NCI-H2107 treated with DMSO at 0.1 percent for 48 hours (cell line): Measurements from ENCODE around the gene DUOXA2.
"Not testable (repeated sequence)": the region's sequence is repeated elsewhere in the genome, so short reads cannot be mapped to it uniquely, and the experiment has no call there.

Source experiments
- DNase-seq: peaks from one replicate; lab custom pipeline; 2025; ENCODE audit not compliant: unreplicated experiment; lab: John Stamatoyannopoulos, UW

The DUOXA2 gene

GRCh38 chr15:45134682-45135604 is 20.8 kb downstream of the DUOXA2 start:
- DNase-seq = no peak

GRCh38 chr15:45135705-45136377 is 21.7 kb downstream of the DUOXA2 start:
- not testable (repeated sequence) for DNase-seq

- no peak for DNase-seq
These were observed 22.2 kb downstream of the DUOXA2 start for GRCh38 chr15:45136378-45136764.

GRCh38 chr15:45137703-45138102 is 23.6 kb downstream of the DUOXA2 start:
- no peak for DNase-seq

- DNase-seq = no peak
These were observed 25.0 kb downstream of the DUOXA2 start for GRCh38 chr15:45138814-45139765.

- DNase-seq = no peak
These were observed 25.6 kb downstream of the DUOXA2 start for GRCh38 chr15:45139770-45140169.

- DNase-seq = no peak
These were observed 26.6 kb downstream of the DUOXA2 start for GRCh38 chr15:45140557-45141250.

GRCh38 chr15:45141386-45141785 is 27.3 kb downstream of the DUOXA2 start:
- no peak for DNase-seq

GRCh38 chr15:45143056-45143455 is 28.9 kb downstream of the DUOXA2 start:
- no peak for DNase-seq

- DNase-seq = no peak
These were observed 29.8 kb downstream of the DUOXA2 start for GRCh38 chr15:45143946-45144345.

- DNase-seq = no peak
These were observed 30.6 kb downstream of the DUOXA2 start for GRCh38 chr15:45144775-45145174.

- no peak for DNase-seq
These were observed 32.3 kb downstream of the DUOXA2 start for GRCh38 chr15:45146405-45146804.

- DNase-seq = no peak
These were observed 33.5 kb downstream of the DUOXA2 start for GRCh38 chr15:45147606-45148005.

GRCh38 chr15:45148076-45149059 is 34.2 kb downstream of the DUOXA2 start:
- DNase-seq = no peak

GRCh38 chr15:45149060-45149459 is 34.9 kb downstream of the DUOXA2 start:
- no peak for DNase-seq

GRCh38 chr15:45150481-45150880 is 36.4 kb downstream of the DUOXA2 start:
- DNase-seq = no peak

GRCh38 chr15:45150997-45151396 is 36.9 kb downstream of the DUOXA2 start:
- DNase-seq = no peak

GRCh38 chr15:45151998-45152828 is 38.1 kb downstream of the DUOXA2 start:
- DNase-seq = no peak
